Ovary (tissue), 3 donors: Measurements from ENCODE around the gene IFI16.

Experiments
- CTCF ChIP-seq, 3 donors: fragments of 450-650 bp in 2 of 3; fragments of 200-600 bp in 1 of 3; IDR thresholded peaks; one replicate each; pipeline versions ENCODE4 v1.5.1 to v1.8.0; 2016 to 2022; ENCODE audit warnings: antibody characterized with exemption in 3 of 3, mild to moderate bottlenecking in 1 of 3
- POLR2A ChIP-seq: fragments of 450-650 bp; IDR thresholded peaks from one replicate; pipeline ENCODE4 v1.6.1; 2017; ENCODE audit warnings: antibody characterized with exemption, mild to moderate bottlenecking, moderate library complexity
- donor health status: DM: no; HTN: no; CAD: no.

GRCh38 chr1:159010391-159010790 is 684 bp downstream of the IFI16 start:
- TF ChIP-seq POLR2A, result no peak
- TF ChIP-seq CTCF (IDR thresholded peaks at IDR 0.05), result no peak
